Fibroblast of upper back skin (primary cell): Measurements from ENCODE around the gene STT3B.
"Not testable (repeated sequence)": the region's sequence is repeated elsewhere in the genome, so short reads cannot be mapped to it uniquely, and the experiment has no call there.

Source experiments
- DNase-seq: peaks from one replicate; pipeline ENCODE4 v3.0.0-alpha.2; 2013

Gene STT3B

GRCh38 chr3:31532587-31533168 is at the start of gene STT3B:
Gene STT3B, plus strand, starts transcription at chr3:31532925. Its CDS starts 74 bp downstream, at chr3:31532999.
- DNase-seq: peak; percentile 85

GRCh38 chr3:31483776-31484175 is 48.9 kb upstream of the STT3B start:
- no peak for DNase-seq

DNA sequence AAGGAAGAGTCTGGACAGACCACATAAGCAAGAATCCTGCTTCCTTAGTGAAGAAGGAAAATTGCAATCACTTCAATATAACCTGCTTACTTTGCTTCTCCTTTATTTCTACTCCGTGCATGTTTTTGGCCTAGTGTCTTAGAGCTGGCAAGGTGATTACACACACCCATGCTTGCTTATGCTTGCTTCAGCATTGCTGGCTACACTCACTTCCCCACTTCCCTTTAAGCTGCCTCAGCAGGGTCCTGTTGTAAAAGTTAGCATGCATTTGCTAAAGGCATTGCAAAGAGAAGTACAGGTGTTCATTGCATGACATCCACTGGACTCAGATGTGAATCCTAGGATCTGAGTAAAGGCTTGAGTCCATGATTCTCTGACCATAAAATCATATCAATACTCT is 47.5 kb upstream of the STT3B start:
- DNase-seq: no peak

DNA sequence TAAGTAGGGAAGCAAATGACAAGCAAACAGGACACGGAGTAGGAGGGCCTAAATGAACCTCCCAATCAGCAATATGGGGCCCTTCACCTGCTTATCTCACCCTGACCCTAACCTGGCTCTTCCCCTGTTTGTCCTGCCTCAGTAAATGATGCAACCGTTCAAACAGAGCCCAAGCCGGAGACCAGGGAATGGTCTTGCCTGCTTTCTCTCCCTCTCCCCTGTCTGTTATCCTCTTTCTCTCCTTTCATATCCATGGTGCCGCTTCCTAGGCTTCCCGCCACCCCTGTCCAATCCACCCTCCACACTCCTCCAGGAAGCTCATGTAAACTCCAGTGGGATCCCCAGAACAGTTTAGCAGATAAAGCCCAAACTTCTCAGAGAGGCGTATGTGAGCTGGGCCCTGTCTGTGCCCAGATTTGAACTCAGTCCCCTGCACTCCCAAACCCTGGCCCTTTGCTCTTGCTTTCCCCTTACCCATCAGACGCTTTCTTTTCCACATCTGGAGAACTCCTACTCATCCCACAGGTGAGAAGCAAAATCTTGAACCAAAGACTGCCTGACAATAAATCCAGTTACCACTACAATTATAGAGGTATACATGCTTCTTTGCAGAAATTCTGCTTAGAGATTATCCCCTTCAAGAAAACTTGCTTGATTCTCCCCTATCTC is 45.7 kb upstream of the STT3B start:
- DNase-seq: no peak

DNA sequence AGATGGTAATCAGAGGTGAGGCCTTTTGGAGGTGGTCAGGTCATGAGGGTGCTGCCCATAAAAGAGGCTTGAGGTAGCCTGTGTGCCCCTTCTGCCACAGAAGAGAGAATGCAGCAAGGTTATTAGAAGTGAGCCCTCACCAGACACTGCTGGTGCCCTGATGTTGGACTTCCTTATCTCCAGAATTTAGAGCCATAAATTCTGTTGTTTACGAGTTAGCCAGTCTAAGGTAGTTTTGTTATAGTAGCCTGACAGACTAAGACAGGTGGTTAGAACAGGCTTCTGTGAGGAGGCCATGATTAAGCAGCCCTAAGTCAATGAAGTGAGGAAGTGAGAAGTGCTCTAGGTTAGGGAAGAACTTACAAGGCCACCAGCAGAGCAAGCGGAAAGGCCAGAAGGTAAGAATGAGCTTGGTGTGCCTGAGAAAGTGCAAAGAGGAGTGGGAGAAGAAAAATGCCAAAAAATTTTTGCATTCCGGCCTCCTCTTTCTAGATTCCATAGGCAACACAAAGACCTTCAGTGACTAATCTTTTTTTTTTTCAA is 44.2 kb upstream of the STT3B start:
- no peak for DNase-seq

DNA sequence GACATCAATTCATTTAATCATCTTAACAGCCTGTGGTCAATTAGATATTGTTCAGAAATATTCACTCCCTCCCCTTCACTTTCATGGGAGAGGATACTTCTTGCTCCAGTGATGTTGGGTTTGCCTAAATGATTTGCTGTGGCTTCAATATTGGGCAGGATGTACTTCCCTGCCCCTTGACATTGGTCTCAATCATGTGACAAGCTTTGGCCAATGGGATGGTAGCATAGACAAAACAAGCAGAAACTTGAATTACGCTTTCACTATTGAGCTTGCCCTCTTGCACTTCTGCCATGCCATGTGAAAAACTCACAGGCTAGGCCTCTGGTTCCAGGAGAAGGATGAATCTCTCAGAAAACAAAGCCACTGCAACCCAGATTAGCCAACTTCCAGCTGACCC is 42.2 kb upstream of the STT3B start:
- no peak for DNase-seq

DNA sequence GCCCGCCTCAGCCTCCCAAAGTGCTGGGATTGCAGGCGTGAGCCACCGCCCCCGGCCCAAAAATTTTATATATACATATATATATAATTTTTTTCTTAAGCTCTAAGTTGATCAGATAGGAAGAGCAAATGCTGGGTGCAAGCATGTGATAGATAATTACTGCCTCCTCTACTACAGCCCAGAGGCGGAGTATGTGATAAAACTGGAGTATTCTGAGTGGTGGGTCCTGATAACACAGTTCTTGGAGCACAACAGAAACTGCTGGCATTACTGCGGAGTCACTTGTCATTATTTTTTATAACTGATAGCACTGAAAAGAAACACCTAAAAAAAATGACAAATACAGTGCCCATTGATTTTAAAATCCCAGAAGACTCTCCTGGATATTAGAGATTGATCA is 41.1 kb upstream of the STT3B start:
- no peak for DNase-seq

DNA sequence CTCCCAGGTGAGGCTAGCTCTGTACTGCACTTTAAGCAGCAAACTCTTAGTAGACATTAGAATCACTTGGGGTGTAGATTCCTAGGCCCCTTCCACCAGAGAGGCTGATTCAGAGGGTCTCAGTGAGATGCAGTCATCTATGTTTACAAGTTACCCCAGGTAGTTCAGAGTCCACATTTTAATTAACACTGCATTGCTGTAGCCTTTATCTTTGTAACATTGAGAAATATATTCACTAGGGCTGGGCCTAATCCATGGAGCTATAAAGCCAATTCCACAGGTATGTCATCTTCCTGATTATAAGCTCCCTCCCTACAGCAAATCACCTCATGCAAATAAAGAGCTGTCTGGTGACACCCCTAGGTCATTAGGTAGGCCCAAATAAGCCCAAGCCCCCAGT is 39.6 kb upstream of the STT3B start:
- DNase-seq: no peak

- DNase-seq: peak; percentile 50
Measured at GRCh38 chr3:31495971-31496665, 36.6 kb upstream of the STT3B start.

DNA sequence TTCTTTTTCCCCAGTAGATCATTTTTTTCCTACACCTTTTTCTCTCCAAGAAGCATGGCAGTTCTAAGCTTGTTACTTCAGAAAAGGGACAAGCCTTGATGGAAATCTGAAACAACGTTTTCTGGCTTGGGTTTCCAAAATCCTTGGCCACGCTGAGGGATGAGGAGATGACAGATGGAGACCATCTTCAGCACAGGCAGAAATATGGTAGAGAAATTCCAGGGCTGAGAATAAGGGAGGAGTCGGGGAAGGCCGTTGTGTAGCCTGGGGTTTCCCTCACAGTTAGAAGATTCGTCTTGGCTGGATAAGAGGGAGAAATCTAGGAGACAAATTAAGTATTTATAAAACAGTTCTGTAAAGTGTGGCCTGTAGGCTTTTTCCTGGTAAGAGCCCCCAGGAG is 33.9 kb upstream of the STT3B start:
- DNase-seq: no peak

- no peak for DNase-seq
Measured at GRCh38 chr3:31499281-31499680, 33.4 kb upstream of the STT3B start.

DNA sequence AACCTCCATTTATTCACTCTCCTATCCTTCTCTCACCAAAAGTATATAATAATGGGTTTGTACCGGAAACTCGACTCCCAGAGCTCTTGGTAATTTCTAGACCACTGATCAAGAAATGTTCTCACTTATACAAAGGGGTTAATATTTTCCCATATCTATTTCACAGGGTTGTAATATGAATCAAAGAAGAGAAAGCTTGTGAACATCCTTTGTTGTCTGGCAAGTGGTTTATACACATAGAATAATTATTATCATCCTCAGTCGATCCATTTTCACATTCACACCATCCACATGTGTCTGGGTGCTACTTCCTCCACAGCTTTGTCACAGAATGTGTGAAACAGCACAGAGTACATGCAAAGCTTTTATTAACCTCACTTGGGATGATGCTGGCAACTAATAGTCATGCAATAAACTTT is 29.9 kb upstream of the STT3B start:
- DNase-seq: no peak

- no peak for DNase-seq
Measured at GRCh38 chr3:31503456-31503855, 29.3 kb upstream of the STT3B start.

- no peak for DNase-seq
Measured at GRCh38 chr3:31504230-31504629, 28.5 kb upstream of the STT3B start.

DNA sequence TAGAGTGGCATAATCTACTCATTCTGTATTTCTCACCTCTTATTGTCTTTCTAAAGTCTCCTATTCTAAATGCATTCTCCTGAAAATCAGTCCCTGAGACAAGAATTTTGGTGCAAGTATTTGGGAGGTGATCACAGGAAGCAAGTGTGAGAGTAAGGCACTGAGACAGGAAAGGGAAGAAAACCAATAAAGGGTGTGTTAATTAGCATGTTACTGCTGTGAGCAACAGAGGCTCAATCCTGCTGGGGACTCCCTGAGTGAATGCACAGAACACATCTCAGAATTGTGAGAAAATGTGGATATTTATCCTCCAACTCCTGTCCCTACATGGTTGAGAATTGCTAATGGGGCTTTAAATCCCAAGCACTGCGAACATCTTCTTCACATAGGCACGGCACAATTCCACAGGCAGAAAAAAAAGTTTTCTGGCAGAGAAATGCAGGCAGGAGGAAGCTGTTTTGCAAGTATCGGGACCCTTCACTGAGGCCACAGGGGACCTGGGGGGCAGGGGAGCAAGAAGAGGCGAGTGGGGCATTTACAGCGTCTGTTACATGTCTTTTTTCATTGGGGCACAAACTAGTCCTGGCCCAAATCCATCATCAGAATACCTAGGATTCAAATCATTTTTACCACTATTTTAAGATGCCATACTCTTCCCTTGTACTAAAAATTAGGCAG is 27.2 kb upstream of the STT3B start:
- no peak for DNase-seq

- not testable (repeated sequence) for DNase-seq
Measured at GRCh38 chr3:31506515-31506914, 26.2 kb upstream of the STT3B start.

- DNase-seq: no peak
Measured at GRCh38 chr3:31508452-31509146, 24.1 kb upstream of the STT3B start.

DNA sequence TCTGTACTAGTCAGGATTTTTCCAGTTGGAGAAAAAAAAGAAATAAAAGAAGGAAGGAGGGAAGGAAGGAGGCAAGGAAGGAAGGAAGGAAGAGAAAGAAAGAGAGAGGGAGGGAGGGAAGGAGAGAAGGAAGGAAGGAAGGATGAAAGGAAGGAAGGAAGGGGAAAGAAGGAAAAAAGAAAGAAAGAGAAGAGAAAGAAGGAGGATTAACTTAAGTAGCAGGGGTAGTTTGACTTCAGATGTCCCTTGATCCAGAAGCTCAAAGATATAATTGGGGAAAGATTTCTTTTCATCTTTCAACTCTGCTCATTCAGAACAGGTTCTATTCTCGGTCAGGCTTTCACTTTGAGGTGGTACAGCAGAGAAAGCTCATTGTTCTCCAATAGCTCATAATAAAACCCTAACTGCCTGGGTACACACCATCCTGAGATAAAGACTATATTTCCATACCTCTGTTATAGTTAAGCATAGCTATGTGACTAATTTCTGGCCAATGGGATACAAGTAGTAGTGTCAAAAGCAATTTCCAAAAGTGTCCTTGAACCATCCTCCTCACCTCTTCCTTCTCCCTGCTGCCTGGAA is 23.5 kb upstream of the STT3B start:
- DNase-seq: no peak

- no peak for DNase-seq
Measured at GRCh38 chr3:31514570-31514969, 18.2 kb upstream of the STT3B start.

- DNase-seq: no peak
Measured at GRCh38 chr3:31515486-31516284, 17.0 kb upstream of the STT3B start.

DNA sequence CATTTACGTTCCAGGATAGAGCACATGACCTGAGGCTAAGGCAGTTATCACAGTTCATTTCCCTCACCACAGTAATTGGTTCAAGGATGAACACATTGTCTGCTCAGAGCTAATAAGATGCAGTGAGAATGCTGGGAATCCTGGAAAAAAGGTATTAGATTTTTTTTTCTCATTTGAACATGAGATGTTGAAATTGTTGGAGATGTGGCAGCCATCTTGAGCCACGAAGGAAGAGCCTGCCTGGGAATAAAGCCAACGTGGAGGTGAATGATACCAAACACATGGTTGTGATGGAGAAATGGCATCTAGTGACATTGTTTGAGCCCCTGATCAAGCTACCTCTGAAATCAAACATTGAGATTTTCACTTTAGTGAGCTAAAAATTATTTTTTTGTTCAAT is 16.0 kb upstream of the STT3B start:
- no peak for DNase-seq

- no peak for DNase-seq
Measured at GRCh38 chr3:31521468-31521867, 11.3 kb upstream of the STT3B start.
